ENCODE measurements around the gene KLF1. TPM values are rescaled to one million over a fixed set of nuclear protein-coding genes. Genes with fewer than 3 reads are reported as not detected.

Gene KLF1
- total and polyA plus RNA-seq, 10 of the 15 experiments (the other 5 are each of a cell fraction or from before 2014, with no cell fraction given): 0.04 to 0.38 (median 0.08) TPM; not detected in 3

- Histone ChIP-seq H3K9ac (ENCODE audit: control insufficient read depth, insufficient read depth, low read length) (no peak overlapping the region), H3K4me1 (ENCODE audit: control insufficient read depth, insufficient read depth, low read length) (peaks cover 3% of the 10 kb centered on the region), H3K27me3 (replicated peaks in 1 of 2; ENCODE audit: control insufficient read depth in 2 of 2, insufficient read depth in 2 of 2, low read length in 1 of 2) (peaks cover 0 to 7% of the 10 kb centered on the region in 2 experiments), H4K20me1 (ENCODE audit: control insufficient read depth, insufficient read depth) (no peaks in the 10 kb centered on the region), H3K79me2 (ENCODE audit: control insufficient read depth, insufficient read depth, low read length) (no peaks in the 10 kb centered on the region), H3K4me3 (no peak overlapping the region), H3K36me3 (ENCODE audit: control insufficient read depth in 2 of 2, insufficient read depth in 2 of 2, low read length in 1 of 2) (no peaks in the 10 kb centered on the region), H2AFZ (ENCODE audit: control insufficient read depth, low read depth, low read length) (no peak overlapping the region), H3K4me2 (ENCODE audit: control insufficient read depth, insufficient read depth) (no peak overlapping the region), H3K9me3 (replicated peaks; ENCODE audit: control insufficient read depth, insufficient read depth, low read length) (no peaks in the 10 kb centered on the region; the same call in 2 of the 3 replicates), H3K27ac (ENCODE audit: control insufficient read depth, insufficient read depth) (no peak overlapping the region)
- TF ChIP-seq BCL11A (IDR thresholded peaks at IDR 0.05; ENCODE audit: low read depth, low read length): no peak
- TF ChIP-seq EGR1 (IDR thresholded peaks at IDR 0.05; ENCODE audit: borderline replicate concordance in 1 of 2, low read depth in 2 of 2, low read length in 2 of 2): no peak
- no peak for TF ChIP-seq E4F1 (IDR thresholded peaks at IDR 0.05; ENCODE audit: borderline replicate concordance, partially characterized antibody)
- TF ChIP-seq ATF3 (IDR thresholded peaks at IDR 0.05; ENCODE audit: borderline replicate concordance, extremely low read depth, low read depth, low read length): no peak
- TF ChIP-seq PKNOX1 (IDR thresholded peaks at IDR 0.05): no peak
- no peak for TF ChIP-seq RB1 (IDR thresholded peaks at IDR 0.05; ENCODE audit: borderline replicate concordance)
- TF ChIP-seq SMAD1 (IDR thresholded peaks at IDR 0.05; ENCODE audit: low read depth, partially characterized antibody): no peak
- no peak for TF ChIP-seq ZNF24 (IDR thresholded peaks at IDR 0.05)
- TF ChIP-seq ZNF622 (IDR thresholded peaks at IDR 0.05): no peak
- TF ChIP-seq ZZZ3 (IDR thresholded peaks at IDR 0.05; ENCODE audit: control insufficient read depth, insufficient read length, low read depth): no peak
- TF ChIP-seq CEBPB (IDR thresholded peaks at IDR 0.05; ENCODE audit: borderline replicate concordance in 1 of 2, low read depth in 2 of 2, low read length in 2 of 2): no peak
- no peak for TF ChIP-seq RUNX3 (IDR thresholded peaks at IDR 0.05; ENCODE audit: low read length)
- TF ChIP-seq FOXM1 (IDR thresholded peaks at IDR 0.05; ENCODE audit: low read depth, low read length): no peak
- TF ChIP-seq EP300 (IDR thresholded peaks at IDR 0.05; ENCODE audit: borderline replicate concordance in 1 of 2, control insufficient read depth in 1 of 2, low read depth in 2 of 2, low read length in 2 of 2): no peak
- no TSS peak for BruUV-seq (replicated peaks)
- no peak for FAIRE-seq
- no peak for ATAC-seq
- intact Hi-C loops (cut with micrococcal nuclease; ENCODE audit: unreplicated experiment) (no loop called here), in situ Hi-C loops (cut with MboI) (no loop called here)
- CTCF ChIA-PET: interaction anchor here (1.1 to 10.1 kb wide), 2 partner anchors 83 to 121 kb away, joined by 3 to 235 read pairs; no protein-coding TSS in a partner anchor
- no peak for DNase-seq (ENCODE audit: low read depth, low spot score)
- SMC1A ChIA-PET (ENCODE audit: uncharacterized antibody, unreplicated experiment): no interaction called here
- RAD21 ChIA-PET (ENCODE audit: unreplicated experiment): no interaction called here
- WGBS (ENCODE audit: insufficient coverage, insufficient replicate concordance, low lambda C conversion rate, missing lambda C conversion rate): 12% methylated on average over 3 of the region's 3 CpGs
- POLR2A ChIA-PET: interaction anchor here (0.6 kb wide), 1 partner anchor 128 kb away, joined by 5 read pairs; no protein-coding TSS in a partner anchor
Observed at GRCh38 chr19:12843999-12844732, 42.8 kb downstream of the KLF1 start.
